ENCODE results near the gene GPR42.

DNA sequence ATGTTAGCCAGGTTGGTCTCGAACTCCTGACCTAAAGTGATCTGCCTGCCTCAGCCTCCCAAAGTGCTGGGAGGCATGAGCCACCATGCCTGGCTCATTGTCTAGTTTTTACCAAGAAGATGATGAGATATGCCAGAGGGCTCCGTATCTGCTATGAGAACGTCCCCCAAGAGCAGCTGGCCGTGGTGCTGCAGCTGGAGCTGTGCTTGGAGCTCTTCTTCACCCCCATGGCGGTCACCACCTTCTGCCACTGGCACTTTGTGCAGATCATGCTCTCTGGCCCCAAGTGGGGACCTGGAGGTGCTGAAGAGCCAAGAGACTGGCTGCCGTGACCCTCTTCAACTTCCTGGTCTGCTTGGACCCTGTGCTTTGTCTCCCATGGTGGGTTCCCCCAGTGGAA lies 36.8 kb downstream of the GPR42 start:
- TF ChIP-seq EZH2 (IDR thresholded peaks at IDR 0.05; ENCODE audit: borderline replicate concordance, insufficient read depth, low read depth, low read length, poor library complexity, severe bottlenecking): no peak
- TF ChIP-seq, protein P1, sequence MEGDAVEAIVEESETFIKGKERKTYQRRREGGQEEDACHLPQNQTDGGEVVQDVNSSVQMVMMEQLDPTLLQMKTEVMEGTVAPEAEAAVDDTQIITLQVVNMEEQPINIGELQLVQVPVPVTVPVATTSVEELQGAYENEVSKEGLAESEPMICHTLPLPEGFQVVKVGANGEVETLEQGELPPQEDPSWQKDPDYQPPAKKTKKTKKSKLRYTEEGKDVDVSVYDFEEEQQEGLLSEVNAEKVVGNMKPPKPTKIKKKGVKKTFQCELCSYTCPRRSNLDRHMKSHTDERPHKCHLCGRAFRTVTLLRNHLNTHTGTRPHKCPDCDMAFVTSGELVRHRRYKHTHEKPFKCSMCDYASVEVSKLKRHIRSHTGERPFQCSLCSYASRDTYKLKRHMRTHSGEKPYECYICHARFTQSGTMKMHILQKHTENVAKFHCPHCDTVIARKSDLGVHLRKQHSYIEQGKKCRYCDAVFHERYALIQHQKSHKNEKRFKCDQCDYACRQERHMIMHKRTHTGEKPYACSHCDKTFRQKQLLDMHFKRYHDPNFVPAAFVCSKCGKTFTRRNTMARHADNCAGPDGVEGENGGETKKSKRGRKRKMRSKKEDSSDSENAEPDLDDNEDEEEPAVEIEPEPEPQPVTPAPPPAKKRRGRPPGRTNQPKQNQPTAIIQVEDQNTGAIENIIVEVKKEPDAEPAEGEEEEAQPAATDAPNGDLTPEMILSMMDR (IDR thresholded peaks at IDR 0.05): no peak

Measured in B cell (primary cell).